Measurements from ENCODE around the gene LAPTM5. TPM values are rescaled to one million over a fixed set of nuclear protein-coding genes. Genes with fewer than 3 reads are reported as not detected.

LAPTM5 gene
- total RNA-seq, 4 donors from 2014 or later = 8.9 to 75.4 (median 40.4) TPM

DNA sequence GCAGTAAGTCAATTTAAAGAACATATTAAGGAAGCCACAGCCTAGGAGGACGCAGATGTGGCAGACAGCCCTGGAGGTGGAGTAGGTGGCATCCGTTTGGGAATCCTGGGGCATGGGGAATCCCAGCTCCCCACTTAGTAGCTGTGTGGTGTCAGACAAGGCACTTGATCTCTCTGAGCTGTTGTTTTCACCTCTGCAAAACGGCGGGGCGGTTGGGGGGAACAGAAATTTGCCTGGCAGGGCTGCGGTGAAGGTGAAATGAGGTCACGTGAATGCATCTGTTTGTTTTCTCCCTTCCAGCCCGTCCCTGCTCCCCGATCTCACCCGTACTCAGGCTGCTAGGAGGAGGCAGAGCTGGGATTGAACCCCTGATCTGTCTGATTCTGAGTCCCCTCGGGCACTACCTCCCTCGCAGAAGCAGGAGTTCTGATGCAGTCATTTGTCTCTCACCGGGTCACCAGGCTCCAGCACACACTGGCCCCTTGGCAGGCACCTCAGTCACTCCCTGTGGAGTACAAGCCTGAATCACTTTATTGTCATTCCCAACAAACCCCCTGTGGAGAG lies 2.2 kb upstream of the LAPTM5 start:
- 68 to 92% methylated on average over 3 to 7 of the region's 13 CpGs for WGBS, 2 donors (ENCODE audit: low coverage in 1 of 2)

DNA sequence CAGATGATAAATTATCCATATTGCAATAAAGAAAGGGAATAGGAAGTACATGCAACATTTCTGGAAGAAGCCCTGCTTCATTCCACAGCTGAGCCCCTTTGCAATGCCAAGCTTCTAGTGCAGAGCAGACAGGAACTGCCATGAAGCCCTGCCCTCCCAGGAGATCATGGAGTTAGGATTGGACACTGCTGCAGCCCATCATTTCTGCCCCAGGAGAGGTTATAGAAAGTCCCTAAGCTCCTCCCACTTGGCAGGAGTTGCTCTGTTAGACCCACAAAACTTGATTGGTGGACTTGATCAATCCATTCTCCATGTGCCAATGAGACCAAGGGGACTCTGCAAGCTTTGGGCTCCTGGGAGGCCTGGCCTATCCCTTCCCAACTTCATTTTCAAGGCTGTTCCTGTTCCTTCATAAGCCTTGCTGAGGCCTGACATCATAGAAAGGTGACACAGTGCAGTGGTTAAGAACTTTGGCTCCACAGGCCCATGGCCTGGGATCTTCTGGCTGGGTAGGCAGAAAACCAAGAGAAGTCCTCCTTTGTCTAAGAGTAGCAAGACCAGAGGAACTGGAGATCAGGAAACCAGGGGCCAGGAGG lies 1.3 kb upstream of the LAPTM5 start:
- TF ChIP-seq EP300 (IDR thresholded peaks at IDR 0.05) (no peak), POLR2A (IDR thresholded peaks at IDR 0.05) (no peak)
- no peak for ATAC-seq
- H3K4me1 ChIP-seq = peaks cover 0 to 31% (median 0%) of the 10 kb centered on the region in 3 donors

More for the DNA sequence above, 2.2 kb upstream of the LAPTM5 start:
- peaks cover 5% of the 10 kb centered on the region for H3K27me3 ChIP-seq
- TF ChIP-seq, protein P1, sequence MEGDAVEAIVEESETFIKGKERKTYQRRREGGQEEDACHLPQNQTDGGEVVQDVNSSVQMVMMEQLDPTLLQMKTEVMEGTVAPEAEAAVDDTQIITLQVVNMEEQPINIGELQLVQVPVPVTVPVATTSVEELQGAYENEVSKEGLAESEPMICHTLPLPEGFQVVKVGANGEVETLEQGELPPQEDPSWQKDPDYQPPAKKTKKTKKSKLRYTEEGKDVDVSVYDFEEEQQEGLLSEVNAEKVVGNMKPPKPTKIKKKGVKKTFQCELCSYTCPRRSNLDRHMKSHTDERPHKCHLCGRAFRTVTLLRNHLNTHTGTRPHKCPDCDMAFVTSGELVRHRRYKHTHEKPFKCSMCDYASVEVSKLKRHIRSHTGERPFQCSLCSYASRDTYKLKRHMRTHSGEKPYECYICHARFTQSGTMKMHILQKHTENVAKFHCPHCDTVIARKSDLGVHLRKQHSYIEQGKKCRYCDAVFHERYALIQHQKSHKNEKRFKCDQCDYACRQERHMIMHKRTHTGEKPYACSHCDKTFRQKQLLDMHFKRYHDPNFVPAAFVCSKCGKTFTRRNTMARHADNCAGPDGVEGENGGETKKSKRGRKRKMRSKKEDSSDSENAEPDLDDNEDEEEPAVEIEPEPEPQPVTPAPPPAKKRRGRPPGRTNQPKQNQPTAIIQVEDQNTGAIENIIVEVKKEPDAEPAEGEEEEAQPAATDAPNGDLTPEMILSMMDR (IDR thresholded peaks at IDR 0.05) = no peak
- TF ChIP-seq EP300 (IDR thresholded peaks at IDR 0.05) (no peak), POLR2A (IDR thresholded peaks at IDR 0.05) (no peak), POLR2AphosphoS5 (IDR thresholded peaks at IDR 0.05) (no peak)
- no peak for ATAC-seq
- H3K27ac ChIP-seq = no peak overlapping the region
- H3K9me3 ChIP-seq = no peaks in the 10 kb centered on the region
- H3K4me3 ChIP-seq = no peak overlapping the region
- peaks cover 0 to 34% (median 0%) of the 10 kb centered on the region in 3 donors for H3K4me1 ChIP-seq
- no peaks in the 10 kb centered on the region for H3K36me3 ChIP-seq

GRCh38 chr1:30758121-30758688 lies 631 bp upstream of the LAPTM5 start:
- TF ChIP-seq POLR2AphosphoS5 (IDR thresholded peaks at IDR 0.05) = no peak
- TF ChIP-seq POLR2A (IDR thresholded peaks at IDR 0.05) = no peak
- TF ChIP-seq, protein P1 (IDR thresholded peaks at IDR 0.05) = no peak
- TF ChIP-seq EP300 (IDR thresholded peaks at IDR 0.05) = no peak
- no peaks in the 10 kb centered on the region for H3K9me3 ChIP-seq
- 40 to 96% methylated on average over 4 to 5 of the region's 7 CpGs for WGBS, 2 donors (ENCODE audit: low coverage in 1 of 2)
- H3K36me3 ChIP-seq = no peaks in the 10 kb centered on the region
- no peak for ATAC-seq
- peak overlapping the region in 1 of 2 donors; percentile 44 for H3K4me3 ChIP-seq
- peak overlapping the region in 2 of 4 donors; percentile 67 to 75 for H3K27ac ChIP-seq
- peaks cover 13% of the 10 kb centered on the region for H3K27me3 ChIP-seq
- H3K4me1 ChIP-seq = peaks cover 0 to 25% (median 0%) of the 10 kb centered on the region in 3 donors

More for the DNA sequence above, 1.3 kb upstream of the LAPTM5 start:
- Histone ChIP-seq H3K27me3 (peaks cover 13% of the 10 kb centered on the region), H3K36me3 (no peaks in the 10 kb centered on the region), H3K27ac (no peak overlapping the region), H3K9me3 (no peaks in the 10 kb centered on the region), H3K4me3 (no peak overlapping the region)

GRCh38 chr1:30756545-30757351 lies 826 bp downstream of the LAPTM5 start:
- H3K9me3 ChIP-seq = no peaks in the 10 kb centered on the region
- peaks cover 13% of the 10 kb centered on the region for H3K27me3 ChIP-seq
- H3K36me3 ChIP-seq = no peaks in the 10 kb centered on the region
- H3K4me3 ChIP-seq = peak overlapping the region in 1 of 2 donors; percentile 44
- WGBS, 2 donors (ENCODE audit: low coverage in 1 of 2) = 33 to 73% methylated on average over 1 to 2 of the region's 17 CpGs
- peaks cover 0 to 19% (median 0%) of the 10 kb centered on the region in 3 donors for H3K4me1 ChIP-seq
- ATAC-seq = peak; percentile 79
- TF ChIP-seq, protein P1 (IDR thresholded peaks at IDR 0.05) = no peak
- peak; percentile 27 for TF ChIP-seq POLR2AphosphoS5 (IDR thresholded peaks at IDR 0.05)
- peak; percentile 48 to 53 for TF ChIP-seq POLR2A (IDR thresholded peaks at IDR 0.05)
- TF ChIP-seq EP300 (IDR thresholded peaks at IDR 0.05) = no peak
- H3K27ac ChIP-seq = peak overlapping the region in 3 of 4 donors; percentile 58 to 75 (median 67)

DNA sequence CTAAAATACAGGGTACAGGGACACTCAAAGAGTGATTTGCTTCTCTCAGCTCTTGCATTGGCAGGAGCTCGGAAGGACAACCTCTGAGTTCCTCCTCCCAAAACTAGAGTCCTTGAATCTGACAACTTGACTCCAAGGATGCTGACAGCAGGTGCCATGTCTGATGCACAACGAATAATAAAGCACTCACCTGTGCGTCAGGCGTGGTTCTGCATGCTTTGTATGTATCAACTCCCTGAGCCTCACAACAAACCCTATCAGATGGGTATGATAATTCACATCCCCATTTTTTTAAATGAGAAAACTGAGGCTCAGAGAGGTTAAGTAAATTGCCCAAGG lies 1.4 kb downstream of the LAPTM5 start:
- H3K27ac ChIP-seq = peak overlapping the region in 1 of 4 donors; percentile 7
- no peaks in the 10 kb centered on the region for H3K36me3 ChIP-seq
- 74 to 79% methylated on average over 4 of the region's 4 CpGs for WGBS, 2 donors (ENCODE audit: low coverage in 1 of 2)
- peaks cover 0 to 17% (median 0%) of the 10 kb centered on the region in 3 donors for H3K4me1 ChIP-seq
- no peaks in the 10 kb centered on the region for H3K9me3 ChIP-seq
- no peak for TF ChIP-seq POLR2A (IDR thresholded peaks at IDR 0.05)
- TF ChIP-seq, protein P1 (IDR thresholded peaks at IDR 0.05) = no peak
- TF ChIP-seq EP300 (IDR thresholded peaks at IDR 0.05) = no peak
- TF ChIP-seq POLR2AphosphoS5 (IDR thresholded peaks at IDR 0.05) = no peak
- no peak for ATAC-seq
- H3K4me3 ChIP-seq = peak overlapping the region in 1 of 2 donors; percentile 44
- H3K27me3 ChIP-seq = peaks cover 14% of the 10 kb centered on the region

Data from gastroesophageal sphincter (tissue), 4 donors.